Panc1 (cell line): ENCODE results near the gene TRIO. TPM values are rescaled to one million over a fixed set of nuclear protein-coding genes. Genes with fewer than 3 reads are reported as not detected.

Experiments used
- ATAC-seq: fragments of 200-7000 bp; cut with Tn5 transposase; 2 replicates; pipeline ENCODE4 v1.9.1; 2020; ENCODE audit warnings: mild to moderate bottlenecking, moderate library complexity
- BruUV-seq: library from RNA; stranded (reverse); fragments of 400-500 nt; replicated peaks from 2 replicates; lab custom pipeline; 2021; lab: Mats Ljungman, UMichigan
- CTCF ChIA-PET: fragments of 300-600 bp; sonication (Branson Sonifier 250); formaldehyde crosslinking; loops from one replicate; lab custom pipeline; 2022; ENCODE audit warnings: antibody characterized with exemption; lab: Charles Lee
- POLR2A ChIA-PET: fragments of 300-600 bp; sonication (Branson Sonifier 250); formaldehyde crosslinking; loops from one replicate; lab custom pipeline; 2022; ENCODE audit warnings: antibody characterized with exemption; lab: Charles Lee
- DNase-seq: peaks from one replicate; pipeline ENCODE4 v3.0.0-alpha.2; 2010; ENCODE audit warnings: low read depth, low spot score
- H3K27ac ChIP-seq: 2 replicates; pipeline ENCODE4 v1.5.1; 2011; ENCODE audit warnings: mild to moderate bottlenecking, low read length, inconsistent platforms
- H3K27me3 ChIP-seq: fragments of 200-500 bp; sonication (Bioruptor generic); 2 replicates; pipeline ENCODE4 v1.6.0; 2014; ENCODE audit warnings: low read length, inconsistent platforms; ENCODE audit not compliant: control insufficient read depth, insufficient read depth
- H3K36me3 ChIP-seq: fragments of 200-500 bp; sonication (Bioruptor generic); 2 replicates; pipeline ENCODE4 v1.5.1; 2014; ENCODE audit warnings: inconsistent platforms, mild to moderate bottlenecking, low read length, moderate library complexity; ENCODE audit not compliant: control insufficient read depth, insufficient read depth
- H3K4me1 ChIP-seq: 2 replicates; pipeline ENCODE4 v1.5.1; 2011; ENCODE audit warnings: inconsistent platforms, mild to moderate bottlenecking, low read length, moderate library complexity; ENCODE audit not compliant: control insufficient read depth, insufficient read depth
- H3K4me3 ChIP-seq, 2 experiments: 2 replicates each; pipeline ENCODE4 v1.5.1; 2011 to 2012; ENCODE audit warnings: low read depth in 2 of 2, low read length in 2 of 2, mild to moderate bottlenecking in 2 of 2, inconsistent platforms in 1 of 2, moderate library complexity in 1 of 2
- H3K9me3 ChIP-seq: fragments of 200-500 bp; sonication (Bioruptor generic); 2 replicates; pipeline ENCODE4 v1.5.1; 2014; ENCODE audit warnings: low read depth, mild to moderate bottlenecking, inconsistent platforms, low read length, moderate library complexity; ENCODE audit not compliant: control insufficient read depth, insufficient read depth
- CTCF ChIP-seq: fragments of 450-650 bp; IDR thresholded peaks from 2 replicates; pipeline ENCODE4 v1.5.1; 2017; ENCODE audit warnings: mild to moderate bottlenecking
- POLR2AphosphoS5 ChIP-seq: IDR thresholded peaks from 2 replicates; pipeline ENCODE4 v1.6.1; 2012; ENCODE audit warnings: mild to moderate bottlenecking, low read depth, low read length, moderate library complexity
- REST ChIP-seq, 2 experiments: IDR thresholded peaks; 2 replicates each; pipeline ENCODE4 v1.6.1; 2011 to 2012; ENCODE audit warnings: low read depth in 2 of 2, control low read depth in 1 of 2, low read length in 1 of 2, mild to moderate bottlenecking in 1 of 2, moderate library complexity in 1 of 2; ENCODE audit not compliant: insufficient read depth in 1 of 2
- SIN3A ChIP-seq: IDR thresholded peaks from 2 replicates; pipeline ENCODE4 v1.6.1; 2012; ENCODE audit warnings: low read depth, mild to moderate bottlenecking, low read length, moderate library complexity, borderline replicate concordance; ENCODE audit not compliant: insufficient read depth
- TCF7L2 ChIP-seq: IDR thresholded peaks from 2 replicates; pipeline ENCODE4 v1.6.1; 2011; ENCODE audit warnings: mild to moderate bottlenecking, low read depth, low read length, inconsistent platforms
- in situ Hi-C: cut with HindIII; loops from 2 replicates; pipeline ENCODE4 v1.10.0; 2016; ENCODE audit warnings: low sequenced_read_pairs, low pct_unique_long_range_greater_than_20kb
- intact Hi-C: fragments of 100-400 bp; cut with micrococcal nuclease; formaldehyde crosslinking; loops from one replicate; pipeline ENCODE4 v1.10.0; 2022; ENCODE audit not compliant: unreplicated experiment
- total RNA-seq: library from RNA; stranded (reverse); gene quantifications from one replicate; pipeline ENCODE4 v1.2.1, GENCODE V29; 2021; ENCODE audit not compliant: unreplicated experiment

The TRIO gene
- total RNA-seq, 1 experiment from 2014 or later: 349 TPM

GRCh38 chr5:14164164-14165163, 21.3 kb downstream of the TRIO start:
- ChIA-PET POLR2A (interaction anchor here (0.6 to 1.6 kb wide), 4 partner anchors 8 to 129 kb away, joined by 3 to 4 read pairs (median 3); no protein-coding TSS in a partner anchor), CTCF (no interaction called here)
- no peaks in the 10 kb centered on the region for H3K36me3 ChIP-seq
- no TSS peak for BruUV-seq
- peaks cover 94% of the 10 kb centered on the region for H3K4me1 ChIP-seq
- H3K4me3 ChIP-seq: no peak overlapping the region
- intact Hi-C loops (no loop called here), in situ Hi-C loops (no loop called here)
- TF ChIP-seq REST (IDR thresholded peaks at IDR 0.05; ENCODE audit: insufficient read depth in 1 of 2, low read depth in 2 of 2, low read length in 1 of 2): no peak
- 0 out of 2 replicates have a peak, but pooled peaks have one; percentile 41 for TF ChIP-seq POLR2AphosphoS5
- no peak for ATAC-seq
- no peak for DNase-seq
- no peaks in the 10 kb centered on the region for H3K27me3 ChIP-seq
- peaks cover 7% of the 10 kb centered on the region; the same call in 1 of the 2 replicates for H3K9me3 ChIP-seq
- peak overlapping the region; percentile 99 for H3K27ac ChIP-seq

GRCh38 chr5:14165375-14166106, 22.4 kb downstream of the TRIO start:
- Histone ChIP-seq H3K9me3 (peaks cover 7% of the 10 kb centered on the region; the same call in 1 of the 2 replicates), H3K4me3 (peak overlapping the region; percentile 4 to 33; a peak in 3 of 4 replicates), H3K36me3 (no peaks in the 10 kb centered on the region), H3K27me3 (no peaks in the 10 kb centered on the region), H3K4me1 (peaks cover 94% of the 10 kb centered on the region), H3K27ac (peak overlapping the region; percentile 99)
- TF ChIP-seq REST (IDR thresholded peaks at IDR 0.05; ENCODE audit: insufficient read depth in 1 of 2, low read depth in 2 of 2, low read length in 1 of 2): no peak
- 0 out of 2 replicates have a peak, but pooled peaks have one; percentile 29 for TF ChIP-seq SIN3A
- peak; percentile 35; the same call in 1 of the 2 replicates for TF ChIP-seq POLR2AphosphoS5
- peak; percentile 80; the same call in 1 of the 2 replicates for TF ChIP-seq TCF7L2
- no peak for TF ChIP-seq CTCF
- POLR2A ChIA-PET: interaction anchor here (0.6 to 1.6 kb wide), 3 partner anchors 9 to 47 kb away, joined by 3 to 4 read pairs (median 3); no protein-coding TSS in a partner anchor
- in situ Hi-C loops (no loop called here), intact Hi-C loops (no loop called here)
- peak; percentile 78 for ATAC-seq
- DNase-seq: no peak
- CTCF ChIA-PET: no interaction called here
- no TSS peak for BruUV-seq
